ENCODE data around the gene TNFRSF9. TPM values are rescaled to one million over a fixed set of nuclear protein-coding genes. Genes with fewer than 3 reads are reported as not detected.

TNFRSF9 gene
- total and polyA plus RNA-seq, 8 donors: 0.06 to 0.58 (median 0.37) TPM; not detected in 3

DNA sequence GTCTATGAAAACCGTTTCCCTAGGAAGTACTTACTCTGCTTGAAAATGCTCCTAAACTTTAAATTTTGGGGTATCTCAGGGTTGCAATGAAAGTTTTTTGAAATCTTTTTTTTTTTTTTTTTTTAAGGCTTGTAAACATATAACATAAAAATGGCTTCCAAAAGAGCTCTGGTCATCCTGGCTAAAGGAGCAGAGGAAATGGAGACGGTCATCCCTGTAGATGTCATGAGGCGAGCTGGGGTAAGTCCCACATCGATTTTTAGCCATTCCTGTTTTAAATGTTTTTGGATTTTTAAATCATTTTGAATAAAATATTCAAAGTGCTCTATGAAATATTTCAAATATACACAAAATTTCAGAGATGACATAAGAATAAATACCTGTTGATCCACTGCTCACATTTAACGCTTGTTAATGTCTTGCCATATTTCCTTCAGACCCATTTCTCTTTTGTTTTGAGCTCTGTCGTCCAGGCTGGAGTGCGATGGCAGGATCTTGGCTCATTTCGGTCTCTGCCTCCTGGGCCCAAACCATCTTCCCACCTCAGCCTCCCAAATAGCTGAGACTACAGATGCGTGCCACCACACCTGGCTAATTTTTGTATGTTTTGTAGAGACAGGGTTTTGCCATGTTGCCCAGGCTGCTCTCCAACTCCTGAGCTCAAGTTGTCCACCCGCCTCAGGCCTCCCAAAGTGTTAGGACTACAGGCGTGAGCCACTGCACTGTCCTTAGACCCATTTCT lies 22.2 kb upstream of the TNFRSF9 start:
- intact Hi-C loops (cut with DNase I; ENCODE audit: low total_unique reads): no loop called here
- Histone ChIP-seq H3K4me1 (peaks cover 22 to 69% (median 45%) of the 10 kb centered on the region in 4 donors), H3K27ac (peak overlapping the region in 4 of 5 donors; percentile 17 to 98 (median 94)), H3K4me3 (peak overlapping the region in 3 of 4 donors; percentile 74 to 87 (median 75)), H3K9me3 (no peaks in the 10 kb centered on the region), H3K36me3 (peaks cover 25 to 50% (median 48%) of the 10 kb centered on the region in 4 donors), H3K27me3 (no peaks in the 10 kb centered on the region)
- no peak for DNase-seq
- WGBS, 5 donors: 78 to 86% (median 83%) methylated on average over 11 of the region's 11 CpGs
- TF ChIP-seq POLR2A (IDR thresholded peaks at IDR 0.05): no peak
- no peak for TF ChIP-seq POLR2AphosphoS5 (IDR thresholded peaks at IDR 0.05)
- no peak for TF ChIP-seq EP300 (IDR thresholded peaks at IDR 0.05)
- TF ChIP-seq, protein P1, sequence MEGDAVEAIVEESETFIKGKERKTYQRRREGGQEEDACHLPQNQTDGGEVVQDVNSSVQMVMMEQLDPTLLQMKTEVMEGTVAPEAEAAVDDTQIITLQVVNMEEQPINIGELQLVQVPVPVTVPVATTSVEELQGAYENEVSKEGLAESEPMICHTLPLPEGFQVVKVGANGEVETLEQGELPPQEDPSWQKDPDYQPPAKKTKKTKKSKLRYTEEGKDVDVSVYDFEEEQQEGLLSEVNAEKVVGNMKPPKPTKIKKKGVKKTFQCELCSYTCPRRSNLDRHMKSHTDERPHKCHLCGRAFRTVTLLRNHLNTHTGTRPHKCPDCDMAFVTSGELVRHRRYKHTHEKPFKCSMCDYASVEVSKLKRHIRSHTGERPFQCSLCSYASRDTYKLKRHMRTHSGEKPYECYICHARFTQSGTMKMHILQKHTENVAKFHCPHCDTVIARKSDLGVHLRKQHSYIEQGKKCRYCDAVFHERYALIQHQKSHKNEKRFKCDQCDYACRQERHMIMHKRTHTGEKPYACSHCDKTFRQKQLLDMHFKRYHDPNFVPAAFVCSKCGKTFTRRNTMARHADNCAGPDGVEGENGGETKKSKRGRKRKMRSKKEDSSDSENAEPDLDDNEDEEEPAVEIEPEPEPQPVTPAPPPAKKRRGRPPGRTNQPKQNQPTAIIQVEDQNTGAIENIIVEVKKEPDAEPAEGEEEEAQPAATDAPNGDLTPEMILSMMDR (IDR thresholded peaks at IDR 0.05): no peak

DNA sequence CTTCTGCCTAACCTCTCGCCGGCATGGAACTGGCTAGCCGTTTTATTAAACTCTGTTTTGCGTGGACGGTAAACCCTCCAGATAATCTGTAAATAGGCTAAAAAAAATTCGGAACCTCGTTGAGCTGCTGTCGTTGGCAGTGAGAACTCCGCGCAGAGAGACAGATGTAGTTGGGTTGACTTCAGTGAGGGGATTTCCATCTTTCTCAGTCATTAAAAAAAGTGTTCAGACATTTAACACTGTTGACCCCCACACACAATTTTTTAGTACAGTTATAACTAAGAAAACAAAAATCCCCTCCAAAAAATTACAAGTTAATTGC lies 21.3 kb upstream of the TNFRSF9 start:
- no peaks in the 10 kb centered on the region for H3K27me3 ChIP-seq
- TF ChIP-seq EP300 (IDR thresholded peaks at IDR 0.05) (no peak), POLR2AphosphoS5 (IDR thresholded peaks at IDR 0.05) (no peak), POLR2A (IDR thresholded peaks at IDR 0.05) (no peak)
- TF ChIP-seq, protein P1 (IDR thresholded peaks at IDR 0.05): no peak
- WGBS, 5 donors: 0 to 1% (median 0%) methylated on average over 10 of the region's 10 CpGs
- intact Hi-C loops (cut with DNase I; ENCODE audit: low total_unique reads): no loop called here
- peak overlapping the region; percentile 93 to 98 (median 95) for H3K27ac ChIP-seq
- peaks cover 22 to 42% (median 40%) of the 10 kb centered on the region in 4 donors for H3K36me3 ChIP-seq
- peak overlapping the region; percentile 74 to 87 (median 78) for H3K4me3 ChIP-seq
- H3K9me3 ChIP-seq: no peaks in the 10 kb centered on the region
- H3K4me1 ChIP-seq: peaks cover 22 to 60% (median 41%) of the 10 kb centered on the region in 4 donors
- DNase-seq: no peak

DNA sequence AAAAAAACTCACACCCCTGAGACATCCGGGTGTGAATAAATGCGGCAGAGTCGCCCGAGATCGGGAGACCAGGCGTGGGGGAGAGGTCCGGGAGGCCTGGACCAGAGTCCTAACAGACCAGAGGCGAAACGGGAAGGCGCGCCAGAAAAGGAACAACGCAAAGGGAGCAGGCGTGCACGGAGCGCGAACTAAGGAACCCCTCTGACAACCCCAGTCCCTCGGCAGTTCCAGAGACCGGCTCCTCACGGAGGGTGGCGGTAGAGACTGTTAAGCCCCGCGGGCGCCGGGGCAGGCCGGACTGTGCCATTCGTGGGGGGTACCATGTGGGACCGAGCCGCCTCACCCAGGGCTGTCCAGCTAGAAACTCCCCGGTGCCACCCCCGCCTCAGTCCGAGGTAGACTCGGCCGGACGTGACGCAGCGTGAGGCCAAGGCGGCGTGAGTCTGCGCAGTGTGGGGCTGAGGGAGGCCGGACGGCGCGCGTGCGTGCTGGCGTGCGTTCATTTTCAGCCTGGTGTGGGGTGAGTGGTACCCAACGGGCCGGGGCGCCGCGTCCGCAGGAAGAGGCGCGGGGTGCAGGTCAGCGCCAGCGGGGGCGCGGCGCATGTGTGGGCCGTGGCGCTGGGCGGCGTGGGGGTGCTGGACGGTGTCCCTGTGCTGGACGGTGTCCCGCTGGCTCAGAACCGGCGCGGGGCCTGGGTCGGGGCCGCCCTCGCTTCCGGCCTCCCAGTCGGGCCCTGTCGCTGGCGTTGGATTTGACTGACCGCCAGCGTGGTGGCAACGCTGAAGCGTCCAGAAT lies 20.8 kb upstream of the TNFRSF9 start, which contains the start of gene PARK7:
TSS of gene PARK7 (plus strand) at position 496 of the 798 bp plus-strand sequence. CDS start 1,075 bp downstream, outside the sequence.
- Histone ChIP-seq H3K27ac (peak within 1 kb of the TSS; percentile 93 to 99 (median 95)), H3K27me3 (no peaks in the 10 kb centered on the region), H3K4me3 (peak within 1 kb of the TSS; percentile 74 to 87 (median 78)), H3K4me1 (peaks cover 22 to 55% (median 38%) of the 10 kb centered on the region in 4 donors), H3K9me3 (no peaks in the 10 kb centered on the region), H3K36me3 (peaks cover 20 to 36% (median 34%) of the 10 kb centered on the region in 4 donors)
- intact Hi-C loops (cut with DNase I; ENCODE audit: low total_unique reads): no loop called here
- peak; percentile 100 for DNase-seq
- 0 to 1% (median 0%) methylated on average over 54 to 81 of the region's 81 CpGs for WGBS, 5 donors
- peak in 2 of 4 donors; percentile 82 to 88 for TF ChIP-seq POLR2A (IDR thresholded peaks at IDR 0.05)
- TF ChIP-seq POLR2AphosphoS5 (IDR thresholded peaks at IDR 0.05): peak; percentile 80 to 98 (median 96)
- TF ChIP-seq, protein P1 (IDR thresholded peaks at IDR 0.05): peak in 3 of 7 experiments; percentile 8 to 56 (median 42)
- TF ChIP-seq EP300 (IDR thresholded peaks at IDR 0.05): no peak

DNA sequence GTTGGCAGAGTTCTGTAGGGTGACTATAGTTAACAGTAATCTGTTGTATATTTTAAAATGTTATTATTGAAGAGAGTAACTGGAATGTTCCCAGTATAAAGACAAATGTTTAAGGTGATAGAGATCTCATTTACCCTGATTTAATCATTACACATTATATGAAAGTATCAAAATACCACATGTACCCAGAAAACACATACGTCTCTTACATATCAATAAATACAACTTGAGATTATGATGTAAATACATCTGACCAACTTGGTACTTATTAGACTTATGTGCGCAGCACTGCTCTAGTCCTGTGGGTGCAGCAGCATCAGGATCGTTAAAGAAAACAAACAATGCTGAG lies 20.2 kb upstream of the TNFRSF9 start:
- intact Hi-C loops (cut with DNase I; ENCODE audit: low total_unique reads): no loop called here
- Histone ChIP-seq H3K9me3 (no peaks in the 10 kb centered on the region), H3K36me3 (peaks cover 16 to 30% (median 29%) of the 10 kb centered on the region in 4 donors), H3K4me1 (peaks cover 22 to 49% (median 35%) of the 10 kb centered on the region in 4 donors), H3K27me3 (no peaks in the 10 kb centered on the region), H3K27ac (peak overlapping the region; percentile 93 to 99 (median 95)), H3K4me3 (peak overlapping the region; percentile 74 to 87 (median 78))
- WGBS, 5 donors: 0% methylated on average over 3 of the region's 3 CpGs
- TF ChIP-seq POLR2A (IDR thresholded peaks at IDR 0.05) (no peak), POLR2AphosphoS5 (IDR thresholded peaks at IDR 0.05) (no peak), EP300 (IDR thresholded peaks at IDR 0.05) (no peak)
- TF ChIP-seq, protein P1 (IDR thresholded peaks at IDR 0.05): no peak
- no peak for DNase-seq

All from stomach (tissue), 9 donors.